Glutamatergic neuron (in vitro differentiated cells): ENCODE results near the gene SNX32. TPM values are rescaled to one million over a fixed set of nuclear protein-coding genes. Genes with fewer than 3 reads are reported as not detected.

Source experiments
- DNase-seq: peaks from one replicate; pipeline ENCODE4 v3.0.0; 2022
- H3K27ac Mint-ChIP-seq: one replicate; pipeline ENCODE4 v1.8.0; 2020; ENCODE audit warnings: mild to moderate bottlenecking, mixed read lengths, inconsistent platforms; ENCODE audit not compliant: unreplicated experiment
- H3K27me3 Mint-ChIP-seq: one replicate; pipeline ENCODE4 v1.8.0; 2020; ENCODE audit warnings: mild to moderate bottlenecking, moderate library complexity, mixed read lengths, inconsistent platforms; ENCODE audit not compliant: unreplicated experiment
- H3K36me3 Mint-ChIP-seq: one replicate; pipeline ENCODE4 v1.8.0; 2020; ENCODE audit warnings: mild to moderate bottlenecking, mixed read lengths, inconsistent platforms; ENCODE audit not compliant: unreplicated experiment
- H3K4me1 Mint-ChIP-seq: one replicate; pipeline ENCODE4 v1.8.0; 2020; ENCODE audit warnings: mild to moderate bottlenecking, low read depth, mixed read lengths, inconsistent platforms; ENCODE audit not compliant: unreplicated experiment
- H3K4me3 Mint-ChIP-seq: one replicate; pipeline ENCODE4 v1.8.0; 2020; ENCODE audit warnings: mild to moderate bottlenecking, mixed read lengths, inconsistent platforms; ENCODE audit not compliant: unreplicated experiment
- H3K9me3 Mint-ChIP-seq: one replicate; pipeline ENCODE4 v1.8.0; 2020; ENCODE audit warnings: mild to moderate bottlenecking, moderate library complexity, mixed read lengths, inconsistent platforms; ENCODE audit not compliant: unreplicated experiment
- CTCF ChIP-seq: fragments of 200-600 bp; sonication (generic); IDR thresholded peaks from one replicate; pipeline ENCODE4 v1.5.0; 2021; ENCODE audit not compliant: partially characterized antibody, unreplicated experiment
- total RNA-seq: library from RNA; stranded (reverse); fragmentation: NEBNext Ultra II Directional; extraction: Animal tissue kit (Norgen Biotek cat#: 25700); gene quantifications from one replicate; pipeline ENCODE4 v1.2.1, GENCODE V29; 2021; ENCODE audit not compliant: unreplicated experiment

The SNX32 gene
- total RNA-seq, 1 donor from 2014 or later, result 14.7 TPM

- Mint-ChIP-seq H3K4me1 (peaks cover 26% of the 10 kb centered on the region), H3K9me3 (peaks cover 8% of the 10 kb centered on the region)
These were observed 35.1 kb downstream of the SNX32 start for GRCh38 chr11:65868907-65869306.

GRCh38 chr11:65869643-65870306 lies 36.0 kb downstream of the SNX32 start:
- Mint-ChIP-seq H3K27me3 (peaks cover 25% of the 10 kb centered on the region), H3K36me3 (no peaks in the 10 kb centered on the region), H3K27ac (no peak overlapping the region), H3K9me3 (peaks cover 9% of the 10 kb centered on the region), H3K4me1 (peaks cover 26% of the 10 kb centered on the region), H3K4me3 (peak overlapping the region; percentile 46)
- DNase-seq, result no peak
- TF ChIP-seq CTCF, result no peak

More at GRCh38 chr11:65868907-65869306, 35.1 kb downstream of the SNX32 start:
- DNase-seq, result no peak
- H3K27me3 Mint-ChIP-seq, result peaks cover 25% of the 10 kb centered on the region
- H3K4me3 Mint-ChIP-seq, result no peak overlapping the region
- H3K27ac Mint-ChIP-seq, result no peak overlapping the region
- no peak for TF ChIP-seq CTCF
- no peaks in the 10 kb centered on the region for H3K36me3 Mint-ChIP-seq

- H3K36me3 Mint-ChIP-seq, result no peaks in the 10 kb centered on the region
- H3K4me1 Mint-ChIP-seq, result peaks cover 26% of the 10 kb centered on the region
- H3K9me3 Mint-ChIP-seq, result peaks cover 9% of the 10 kb centered on the region
- H3K27me3 Mint-ChIP-seq, result peaks cover 22% of the 10 kb centered on the region
- peak overlapping the region; percentile 25 for H3K27ac Mint-ChIP-seq
- TF ChIP-seq CTCF, result no peak
- DNase-seq, result no peak
- H3K4me3 Mint-ChIP-seq, result no peak overlapping the region
These were observed 36.5 kb downstream of the SNX32 start for GRCh38 chr11:65870307-65870658.

GRCh38 chr11:65870706-65871681 lies 37.2 kb downstream of the SNX32 start:
- Mint-ChIP-seq H3K27me3 (peaks cover 20% of the 10 kb centered on the region), H3K27ac (peak overlapping the region; percentile 25), H3K36me3 (no peaks in the 10 kb centered on the region), H3K4me1 (peaks cover 25% of the 10 kb centered on the region), H3K4me3 (peak overlapping the region; percentile 52), H3K9me3 (peaks cover 9% of the 10 kb centered on the region)
- no peak for DNase-seq
- TF ChIP-seq CTCF, result no peak
